Fibroblast of lung (primary cell): ENCODE results near the gene SLC5A5.

ENCODE experiments used
- EZH2 ChIP-seq: IDR thresholded peaks from 2 replicates; pipeline ENCODE4 v1.5.1; 2012; ENCODE audit warnings: low read length, control low read depth, mild to moderate bottlenecking; ENCODE audit errors: missing control alignments
- TF ChIP-seq, protein P1 (sequence below), 2 donors: IDR thresholded peaks in 1 of 2; conservative IDR thresholded peaks in 1 of 2; 1 replicate in 1 of 2; 2 replicates in 1 of 2; pipeline ENCODE4 v1.5.1; 2011 to 2012; ENCODE audit warnings: low read length in 2 of 2, control low read depth in 1 of 2, inconsistent platforms in 1 of 2, low read depth in 1 of 2, mild to moderate bottlenecking in 1 of 2

DNA sequence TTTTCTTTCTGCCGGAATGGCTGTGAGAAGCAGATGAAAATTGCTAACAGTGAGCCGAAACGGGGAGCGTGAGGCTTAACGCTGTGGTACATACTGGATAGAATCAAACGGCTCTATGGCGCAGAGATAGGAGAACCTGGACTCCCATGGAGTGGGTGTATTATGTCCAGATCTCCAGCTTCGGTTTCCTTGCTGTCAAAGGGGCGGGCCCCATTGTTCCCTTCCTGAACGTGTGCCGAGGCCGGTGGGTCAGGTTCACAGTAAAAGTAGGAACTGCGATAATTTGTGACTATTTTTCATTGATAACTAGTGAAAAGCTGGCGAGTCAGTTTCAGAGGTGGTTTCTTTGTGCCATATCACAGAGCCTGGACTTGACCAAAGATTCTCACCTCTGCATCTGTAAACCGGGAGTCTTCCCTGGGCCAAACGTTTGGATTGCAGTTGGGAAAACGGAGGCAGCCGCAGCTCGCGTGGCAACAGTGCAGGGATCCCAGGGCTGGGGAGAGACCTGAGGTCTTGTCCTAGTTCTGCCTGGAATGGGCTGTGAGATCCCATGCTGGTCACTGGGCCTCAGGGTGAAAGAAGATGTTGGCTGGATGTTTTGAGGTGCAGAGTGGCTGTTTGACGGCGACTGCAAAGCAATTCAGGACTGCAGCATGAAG is 11.3 kb upstream of the SLC5A5 start:
- TF ChIP-seq, protein P1, sequence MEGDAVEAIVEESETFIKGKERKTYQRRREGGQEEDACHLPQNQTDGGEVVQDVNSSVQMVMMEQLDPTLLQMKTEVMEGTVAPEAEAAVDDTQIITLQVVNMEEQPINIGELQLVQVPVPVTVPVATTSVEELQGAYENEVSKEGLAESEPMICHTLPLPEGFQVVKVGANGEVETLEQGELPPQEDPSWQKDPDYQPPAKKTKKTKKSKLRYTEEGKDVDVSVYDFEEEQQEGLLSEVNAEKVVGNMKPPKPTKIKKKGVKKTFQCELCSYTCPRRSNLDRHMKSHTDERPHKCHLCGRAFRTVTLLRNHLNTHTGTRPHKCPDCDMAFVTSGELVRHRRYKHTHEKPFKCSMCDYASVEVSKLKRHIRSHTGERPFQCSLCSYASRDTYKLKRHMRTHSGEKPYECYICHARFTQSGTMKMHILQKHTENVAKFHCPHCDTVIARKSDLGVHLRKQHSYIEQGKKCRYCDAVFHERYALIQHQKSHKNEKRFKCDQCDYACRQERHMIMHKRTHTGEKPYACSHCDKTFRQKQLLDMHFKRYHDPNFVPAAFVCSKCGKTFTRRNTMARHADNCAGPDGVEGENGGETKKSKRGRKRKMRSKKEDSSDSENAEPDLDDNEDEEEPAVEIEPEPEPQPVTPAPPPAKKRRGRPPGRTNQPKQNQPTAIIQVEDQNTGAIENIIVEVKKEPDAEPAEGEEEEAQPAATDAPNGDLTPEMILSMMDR (conservative IDR thresholded peaks at IDR 0.05 in 1 of 2, IDR thresholded peaks at IDR 0.05 in 1 of 2; ENCODE audit: low read depth in 1 of 2, low read length in 2 of 2), result no peak
- TF ChIP-seq EZH2, result no peak
